Natural killer cell (primary cell): ENCODE measurements around the gene ALCAM. TPM values are rescaled to one million over a fixed set of nuclear protein-coding genes. Genes with fewer than 3 reads are reported as not detected.

Experiments
- ATAC-seq, 3 donors: fragments of 150-1000 bp in 2 of 3; fragments of 200-7000 bp in 1 of 3; cut with Tn5 transposase; 1 replicate in 1 of 3; 2 replicates in 2 of 3; pipeline ENCODE4 v1.10.0; 2021; ENCODE audit warnings: mild to moderate bottlenecking in 2 of 3, moderate library complexity in 2 of 3
- DNase-seq, 2 donors: peaks; one replicate each; pipeline versions ENCODE4 v3.0.0 to v3.0.0-alpha.2; 2013 to 2021; ENCODE audit warnings: mixed read lengths in 1 of 2
- H3K27ac ChIP-seq: one replicate; pipeline ENCODE4 v1.5.1; 2013; ENCODE audit warnings: mild to moderate bottlenecking, low read length
- H3K27me3 ChIP-seq: one replicate; pipeline ENCODE4 v1.6.1; 2013; ENCODE audit warnings: low read length; ENCODE audit not compliant: control insufficient read depth, insufficient read depth
- H3K36me3 ChIP-seq: one replicate; pipeline ENCODE4 v1.6.1; 2013; ENCODE audit warnings: low read length; ENCODE audit not compliant: control insufficient read depth, insufficient read depth
- H3K4me1 ChIP-seq: one replicate; pipeline ENCODE4 v1.6.1; 2013; ENCODE audit warnings: low read length; ENCODE audit not compliant: control insufficient read depth, insufficient read depth
- H3K4me3 ChIP-seq: one replicate; pipeline ENCODE4 v1.5.1; 2013; ENCODE audit warnings: low read length
- H3K9me3 ChIP-seq: one replicate; pipeline ENCODE4 v1.6.1; 2013; ENCODE audit warnings: low read length; ENCODE audit not compliant: control insufficient read depth, insufficient read depth
- H3K27ac Mint-ChIP-seq, 2 donors: one replicate each; pipeline ENCODE4 v1.8.0; 2022; ENCODE audit warnings: mild to moderate bottlenecking in 2 of 2, mixed read lengths in 2 of 2, moderate library complexity in 1 of 2
- H3K27me3 Mint-ChIP-seq, 2 donors: one replicate each; pipeline ENCODE4 v1.8.0; 2022; ENCODE audit warnings: low read depth in 2 of 2, mixed read lengths in 2 of 2
- H3K36me3 Mint-ChIP-seq: one replicate; pipeline ENCODE4 v1.8.0; 2022; ENCODE audit warnings: mixed read lengths
- H3K4me1 Mint-ChIP-seq, 2 donors: one replicate each; pipeline ENCODE4 v1.8.0; 2022; ENCODE audit warnings: mixed read lengths in 2 of 2
- H3K4me3 Mint-ChIP-seq: one replicate; pipeline ENCODE4 v1.8.0; 2022; ENCODE audit warnings: mild to moderate bottlenecking, moderate library complexity, mixed read lengths
- H3K9me3 Mint-ChIP-seq, 2 donors: one replicate each; pipeline ENCODE4 v1.8.0; 2022; ENCODE audit warnings: mixed read lengths in 2 of 2
- WGBS: methylation state at CpG from one replicate; pipeline ENCODE4 v1.1.7; 2013; ENCODE audit warnings: missing lambda C conversion rate; ENCODE audit not compliant: insufficient coverage; 5-methylcytosine and 5-hydroxymethylcytosine counted together
- intact Hi-C: fragments of 100-400 bp; cut with micrococcal nuclease; formaldehyde crosslinking; loops from one replicate; pipeline ENCODE4 v1.14.2; 2022
- total RNA-seq, 4 donors: library from RNA; stranded (reverse); fragments of 120-200 nt in 1 of 4; gene quantifications; one replicate each; pipeline versions ENCODE4 v1.2.3 to v1.2.4, GENCODE V29; 2013 to 2022
- TF ChIP-seq, protein P1 (sequence below): fragments of 200-600 bp; IDR thresholded peaks from one replicate; pipeline ENCODE4 v1.8.0; 2022; ENCODE audit warnings: antibody characterized with exemption

Gene ALCAM
- total RNA-seq, 3 donors from 2014 or later (not counting 1 experiment from before 2014, with no cell fraction given): 1.5 to 3.0 (median 1.5) TPM

DNA sequence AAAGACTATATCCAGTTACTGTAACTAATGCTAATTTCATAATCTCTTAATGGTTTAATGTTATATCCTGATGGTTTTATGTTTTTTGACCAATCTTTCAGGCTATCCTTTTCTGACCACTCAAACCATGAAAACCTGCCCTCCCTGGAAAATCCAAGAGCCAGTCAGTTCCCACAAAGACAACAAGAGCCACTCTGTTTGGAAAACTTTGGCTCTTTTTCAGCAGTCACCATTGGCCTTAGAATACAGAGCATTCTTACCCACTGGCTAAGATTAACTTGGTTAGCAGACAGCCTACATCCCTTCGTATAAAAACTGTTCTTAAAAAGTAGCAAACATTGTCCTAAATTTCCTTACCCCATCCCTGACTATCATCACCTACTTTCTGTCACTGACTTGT lies 32.9 kb downstream of the ALCAM start:
- 40% methylated on average over 1 of the region's 1 CpG for WGBS
- no peaks in the 10 kb centered on the region for H3K27me3 ChIP-seq
- intact Hi-C loops: no loop called here
- Mint-ChIP-seq H3K27me3 (no peaks in the 10 kb centered on the region), H3K9me3 (peaks cover 5 to 7% of the 10 kb centered on the region in 2 donors), H3K4me1 (no peaks in the 10 kb centered on the region), H3K27ac (no peak overlapping the region), H3K4me3 (no peak overlapping the region), H3K36me3 (peaks cover 12% of the 10 kb centered on the region)
- no peaks in the 10 kb centered on the region for H3K36me3 ChIP-seq
- ATAC-seq: no peak
- DNase-seq: no peak
- H3K27ac ChIP-seq: no peak overlapping the region
- H3K9me3 ChIP-seq: peaks cover 6% of the 10 kb centered on the region
- no peaks in the 10 kb centered on the region for H3K4me1 ChIP-seq
- TF ChIP-seq, protein P1, sequence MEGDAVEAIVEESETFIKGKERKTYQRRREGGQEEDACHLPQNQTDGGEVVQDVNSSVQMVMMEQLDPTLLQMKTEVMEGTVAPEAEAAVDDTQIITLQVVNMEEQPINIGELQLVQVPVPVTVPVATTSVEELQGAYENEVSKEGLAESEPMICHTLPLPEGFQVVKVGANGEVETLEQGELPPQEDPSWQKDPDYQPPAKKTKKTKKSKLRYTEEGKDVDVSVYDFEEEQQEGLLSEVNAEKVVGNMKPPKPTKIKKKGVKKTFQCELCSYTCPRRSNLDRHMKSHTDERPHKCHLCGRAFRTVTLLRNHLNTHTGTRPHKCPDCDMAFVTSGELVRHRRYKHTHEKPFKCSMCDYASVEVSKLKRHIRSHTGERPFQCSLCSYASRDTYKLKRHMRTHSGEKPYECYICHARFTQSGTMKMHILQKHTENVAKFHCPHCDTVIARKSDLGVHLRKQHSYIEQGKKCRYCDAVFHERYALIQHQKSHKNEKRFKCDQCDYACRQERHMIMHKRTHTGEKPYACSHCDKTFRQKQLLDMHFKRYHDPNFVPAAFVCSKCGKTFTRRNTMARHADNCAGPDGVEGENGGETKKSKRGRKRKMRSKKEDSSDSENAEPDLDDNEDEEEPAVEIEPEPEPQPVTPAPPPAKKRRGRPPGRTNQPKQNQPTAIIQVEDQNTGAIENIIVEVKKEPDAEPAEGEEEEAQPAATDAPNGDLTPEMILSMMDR: no peak
- no peak overlapping the region for H3K4me3 ChIP-seq

DNA sequence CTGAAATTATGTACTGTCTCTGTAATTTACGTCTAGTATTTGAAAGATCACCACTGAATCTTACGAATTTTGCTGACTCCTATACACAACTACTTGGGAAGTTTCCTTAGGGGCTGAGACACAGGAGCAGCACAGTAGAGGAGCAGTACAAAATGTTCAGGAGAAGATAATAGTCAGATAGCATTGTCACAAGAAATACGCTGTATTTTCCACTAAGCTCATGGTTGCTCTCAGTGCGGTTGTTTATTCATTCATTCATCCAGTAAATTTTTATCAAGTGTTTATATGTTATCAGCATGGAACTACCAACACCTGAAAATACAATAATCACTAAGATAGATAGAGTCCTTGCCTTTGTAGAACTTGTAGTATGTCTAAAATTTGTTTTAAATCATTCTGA lies 34.5 kb downstream of the ALCAM start:
- Mint-ChIP-seq H3K27ac (no peak overlapping the region), H3K9me3 (peaks cover 7% of the 10 kb centered on the region in 2 donors), H3K4me1 (no peaks in the 10 kb centered on the region), H3K27me3 (no peaks in the 10 kb centered on the region), H3K4me3 (no peak overlapping the region), H3K36me3 (peaks cover 13% of the 10 kb centered on the region)
- DNase-seq (no peak), ATAC-seq (no peak)
- Histone ChIP-seq H3K36me3 (no peaks in the 10 kb centered on the region), H3K4me1 (no peaks in the 10 kb centered on the region), H3K27ac (no peak overlapping the region), H3K27me3 (no peaks in the 10 kb centered on the region), H3K4me3 (no peak overlapping the region), H3K9me3 (peaks cover 6% of the 10 kb centered on the region)
- 100% methylated on average over 3 of the region's 4 CpGs for WGBS
- TF ChIP-seq, protein P1: no peak
- intact Hi-C loops: no loop called here

DNA sequence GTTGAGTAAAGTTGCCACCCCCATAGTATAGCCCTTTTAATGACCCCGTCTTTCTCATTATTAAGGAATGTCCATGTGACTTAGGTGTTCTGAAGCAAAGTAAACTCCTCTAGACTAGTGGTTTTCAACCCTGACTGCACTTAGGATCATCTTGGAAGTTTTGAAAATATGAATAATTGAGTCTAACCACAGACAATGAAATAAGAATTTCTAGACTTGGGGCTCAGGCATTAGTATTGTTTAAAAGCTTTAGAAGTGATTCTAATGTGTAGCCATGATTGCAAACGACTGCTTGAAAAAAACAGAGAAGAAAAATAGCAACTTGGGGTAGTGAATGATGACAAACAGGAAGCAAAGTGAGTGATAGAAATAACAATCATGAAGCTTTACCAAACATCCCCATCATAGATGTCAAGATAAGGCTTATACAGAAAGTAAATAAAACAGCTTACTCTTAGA lies 35.0 kb downstream of the ALCAM start:
- 62% methylated on average over 1 of the region's 2 CpGs for WGBS

More for the DNA sequence above, 35.0 kb downstream of the ALCAM start:
- no peak overlapping the region for H3K4me3 Mint-ChIP-seq
- ATAC-seq: no peak
- Histone ChIP-seq H3K27me3 (no peaks in the 10 kb centered on the region), H3K9me3 (peaks cover 6% of the 10 kb centered on the region), H3K4me1 (no peaks in the 10 kb centered on the region), H3K4me3 (no peak overlapping the region), H3K36me3 (no peaks in the 10 kb centered on the region), H3K27ac (no peak overlapping the region)
- H3K27me3 Mint-ChIP-seq: no peaks in the 10 kb centered on the region
- H3K27ac Mint-ChIP-seq: no peak overlapping the region
- peaks cover 13% of the 10 kb centered on the region for H3K36me3 Mint-ChIP-seq
- TF ChIP-seq, protein P1: no peak
- no peaks in the 10 kb centered on the region for H3K4me1 Mint-ChIP-seq
- DNase-seq: no peak
- H3K9me3 Mint-ChIP-seq: peaks cover 9 to 10% of the 10 kb centered on the region in 2 donors
- intact Hi-C loops: no loop called here
